ENCODE data around the gene CEP20.
A peak's percentile ranks its signal among the peaks of the same experiment; 100 is the strongest.
"Not testable (repeated sequence)": the region's sequence is repeated elsewhere in the genome, so short reads cannot be mapped to it uniquely, and the experiment has no call there.

The CEP20 gene

GRCh38 chr16:15888072-15888976 lies at the start of gene CEP20:
Gene CEP20, minus strand, starts transcription at chr16:15888603. Its CDS starts 18 bp downstream, at chr16:15888585.
- peak; percentile 100 for DNase-seq

DNA sequence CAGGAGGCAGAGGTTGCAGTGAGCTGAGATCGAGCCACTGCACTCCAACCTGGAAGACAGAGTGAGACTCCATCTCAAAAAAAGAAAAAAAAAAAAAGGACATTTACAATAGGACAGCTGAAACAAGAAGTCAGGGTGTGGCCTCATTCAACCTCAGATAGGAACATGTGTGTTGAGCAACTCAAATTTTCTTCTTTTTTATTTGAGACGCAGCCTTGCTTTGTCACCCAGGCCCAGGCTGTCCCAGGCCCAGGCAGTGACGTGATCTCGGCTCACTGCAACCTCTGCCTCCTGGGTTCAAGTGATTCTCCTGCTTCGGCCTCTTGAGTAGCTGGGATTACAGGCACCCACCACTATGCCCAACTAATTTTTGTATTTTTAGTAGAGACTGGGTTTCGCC lies 48.4 kb upstream of the CEP20 start:
- not testable (repeated sequence) for DNase-seq

GRCh38 chr16:15934991-15935390 lies 46.6 kb upstream of the CEP20 start:
- no peak for DNase-seq

- no peak for DNase-seq
Measured at GRCh38 chr16:15933781-15934180, 45.4 kb upstream of the CEP20 start.

DNA sequence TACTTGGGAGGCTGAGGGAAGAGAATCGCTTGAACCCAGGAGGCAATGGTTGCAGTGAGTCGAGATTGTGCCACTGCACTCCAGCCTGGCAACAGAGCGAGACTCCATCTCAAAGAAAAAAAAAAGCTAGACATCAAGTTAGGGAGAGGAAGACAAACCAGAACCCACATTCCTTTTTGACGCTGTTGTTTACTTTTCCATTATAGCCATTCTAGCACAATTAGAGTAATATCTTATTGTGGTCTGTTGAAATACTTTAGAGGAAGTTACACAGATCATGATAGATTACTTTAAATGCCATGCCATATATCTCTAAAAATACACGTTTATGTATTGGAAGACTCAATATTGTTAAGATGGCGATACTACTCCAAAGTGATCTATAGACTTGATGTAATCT lies 44.5 kb upstream of the CEP20 start:
- DNase-seq = no peak

GRCh38 chr16:15928261-15929104 lies 40.1 kb upstream of the CEP20 start:
- DNase-seq = no peak

DNA sequence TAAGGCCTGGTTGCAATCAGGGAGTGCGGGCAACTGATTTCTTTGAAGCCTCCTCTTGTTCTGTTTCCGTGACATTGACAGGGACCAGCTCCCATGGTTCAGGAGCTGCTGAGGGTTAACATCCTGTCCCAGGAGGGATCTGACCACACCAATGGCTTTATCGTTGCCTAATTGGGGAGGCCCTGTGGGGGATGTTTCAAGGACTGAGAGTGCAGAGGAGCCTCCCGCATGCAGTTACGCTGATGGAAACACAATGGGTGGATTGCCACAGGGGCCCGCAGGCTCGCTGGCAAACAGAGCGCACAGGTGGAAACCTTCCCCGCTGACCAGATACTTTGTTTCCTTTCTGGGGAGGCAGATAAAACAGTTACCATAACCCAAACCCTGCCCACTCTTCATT lies 37.2 kb upstream of the CEP20 start:
- DNase-seq = no peak

DNA sequence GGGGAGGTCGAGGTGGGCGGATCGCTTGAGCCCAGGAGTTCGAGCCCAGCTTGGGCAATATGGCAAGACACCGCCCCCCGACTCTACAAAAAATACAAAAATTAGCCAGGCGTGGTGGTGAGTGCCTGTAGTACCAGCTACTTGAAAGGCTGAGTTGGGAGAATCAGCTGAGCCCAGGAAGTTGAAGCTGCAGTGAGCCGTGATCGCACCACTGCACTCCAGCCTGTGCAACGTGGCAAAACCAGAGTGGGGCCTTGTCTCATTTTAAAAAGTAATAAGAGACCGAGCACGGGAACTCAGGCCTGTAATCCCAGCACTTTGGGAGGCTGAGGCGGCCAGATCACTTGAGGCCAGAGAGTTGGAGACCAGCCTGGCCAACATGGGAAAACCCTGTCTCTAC lies 36.6 kb upstream of the CEP20 start:
- DNase-seq = no peak

GRCh38 chr16:15919331-15919730 lies 30.9 kb upstream of the CEP20 start:
- no peak for DNase-seq

GRCh38 chr16:15918314-15918713 lies 29.9 kb upstream of the CEP20 start:
- not testable (repeated sequence) for DNase-seq

GRCh38 chr16:15916323-15916722 lies 27.9 kb upstream of the CEP20 start:
- DNase-seq = no peak

DNA sequence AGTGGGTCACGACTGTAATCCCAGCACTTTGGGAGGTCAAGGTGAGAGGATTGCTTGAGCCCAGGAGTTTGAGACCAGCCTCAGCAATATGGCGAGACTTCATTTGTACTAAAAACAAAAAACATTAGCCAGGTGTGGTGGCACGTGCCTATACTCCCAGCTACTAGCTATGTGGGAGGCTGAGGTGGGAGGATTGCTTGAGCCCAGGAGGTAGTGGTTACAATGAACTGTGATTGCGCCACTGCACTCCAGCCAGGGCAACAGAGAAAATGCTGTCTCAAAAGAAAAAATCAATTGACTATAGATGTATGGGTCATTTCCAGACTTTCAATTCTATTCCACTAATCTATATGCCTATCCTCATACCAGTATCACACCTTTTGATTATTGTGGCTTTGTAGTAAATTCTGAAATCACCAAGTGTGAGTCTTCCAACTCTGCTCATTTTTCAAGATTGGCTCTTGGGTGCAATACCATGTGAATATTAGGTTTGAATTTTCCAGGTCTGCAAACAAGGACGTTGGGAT lies 27.2 kb upstream of the CEP20 start:
- no peak for DNase-seq

DNA sequence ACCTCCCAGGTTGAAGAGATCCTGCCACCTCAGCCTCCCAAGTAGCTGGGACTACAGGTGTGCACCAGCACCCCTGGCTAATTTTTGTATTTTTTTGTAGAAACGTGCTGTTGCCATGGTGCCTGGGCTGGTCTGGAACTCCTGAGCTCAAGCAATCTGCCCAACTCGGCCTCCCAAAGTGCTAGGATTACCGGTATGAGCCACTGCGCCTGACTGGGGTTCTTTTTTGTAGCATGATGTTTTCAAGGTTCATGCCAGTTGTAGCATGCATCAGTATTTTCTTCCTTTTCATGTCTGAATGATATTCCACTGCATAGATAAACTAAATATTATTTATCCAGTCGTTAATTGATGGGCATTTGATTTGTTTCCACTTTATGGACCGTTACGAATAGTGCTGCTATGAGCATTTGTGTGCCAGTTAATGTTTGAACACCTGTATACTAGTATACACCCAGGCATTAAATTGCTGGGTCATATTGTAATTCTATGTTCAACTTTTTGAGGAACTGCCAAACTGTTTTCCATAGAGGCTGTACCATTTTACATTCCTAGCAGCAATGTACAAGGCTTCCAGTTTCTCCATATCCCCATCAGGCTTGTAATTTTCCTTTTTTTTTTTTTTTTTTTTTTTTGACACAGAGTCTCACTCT lies 24.8 kb upstream of the CEP20 start:
- DNase-seq = no peak

- no peak for DNase-seq
Measured at GRCh38 chr16:15911198-15911597, 22.8 kb upstream of the CEP20 start.

GRCh38 chr16:15907863-15908478 lies 19.6 kb upstream of the CEP20 start:
- peak; percentile 39 to 44 for DNase-seq

- no peak for DNase-seq
Measured at GRCh38 chr16:15906439-15906838, 18.0 kb upstream of the CEP20 start.

GRCh38 chr16:15903960-15904359 lies 15.6 kb upstream of the CEP20 start:
- no peak for DNase-seq

- no peak for DNase-seq
Measured at GRCh38 chr16:15900901-15901500, 12.6 kb upstream of the CEP20 start.

DNA sequence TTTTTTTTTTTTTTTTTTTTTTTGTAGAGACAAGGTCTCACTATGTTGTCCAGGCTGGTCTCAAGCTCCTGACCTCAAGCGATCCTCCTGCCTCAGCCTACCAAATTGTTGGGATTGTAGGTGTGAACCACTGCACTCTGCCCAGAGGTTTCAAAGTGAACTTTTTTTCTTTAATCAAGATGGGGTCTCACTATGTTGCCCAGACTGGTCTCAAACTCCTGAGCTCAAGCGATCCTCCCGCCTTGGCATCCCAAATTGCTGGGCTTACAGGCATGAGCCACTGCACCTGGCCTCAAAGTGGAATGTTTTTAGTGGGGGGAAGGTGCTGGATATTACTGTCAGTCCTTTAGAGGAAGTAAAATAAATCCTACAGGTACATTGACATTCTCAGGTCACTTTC lies 12.0 kb upstream of the CEP20 start:
- no peak for DNase-seq

DNA sequence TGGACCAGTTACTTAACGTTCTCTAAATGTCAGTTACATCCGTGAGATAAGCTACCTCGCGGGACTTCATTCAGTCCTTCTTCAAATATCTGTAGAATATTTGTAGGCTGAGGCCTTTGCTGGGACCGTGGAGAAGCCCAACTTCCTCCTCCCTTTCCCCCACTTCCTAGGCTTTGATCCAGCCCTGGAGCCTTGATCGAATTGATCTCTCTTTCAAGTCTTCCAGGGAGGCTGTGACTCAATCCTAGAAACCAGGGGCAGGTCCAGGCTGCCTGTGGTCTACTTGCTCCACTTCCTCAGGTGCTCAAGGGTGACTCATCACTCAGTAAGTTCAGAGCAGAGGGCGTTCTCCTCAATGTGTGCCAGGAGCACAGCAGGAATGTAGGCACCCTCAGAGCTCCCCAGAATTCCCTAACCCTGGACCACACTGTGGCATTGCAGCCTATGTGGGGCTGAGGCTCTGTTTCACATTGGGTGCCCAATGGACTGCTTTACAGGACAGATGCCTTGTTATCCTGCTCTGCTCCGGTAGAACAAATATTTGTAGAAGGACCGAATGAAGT lies 11.2 kb upstream of the CEP20 start:
- DNase-seq = peak; percentile 49 to 64

DNA sequence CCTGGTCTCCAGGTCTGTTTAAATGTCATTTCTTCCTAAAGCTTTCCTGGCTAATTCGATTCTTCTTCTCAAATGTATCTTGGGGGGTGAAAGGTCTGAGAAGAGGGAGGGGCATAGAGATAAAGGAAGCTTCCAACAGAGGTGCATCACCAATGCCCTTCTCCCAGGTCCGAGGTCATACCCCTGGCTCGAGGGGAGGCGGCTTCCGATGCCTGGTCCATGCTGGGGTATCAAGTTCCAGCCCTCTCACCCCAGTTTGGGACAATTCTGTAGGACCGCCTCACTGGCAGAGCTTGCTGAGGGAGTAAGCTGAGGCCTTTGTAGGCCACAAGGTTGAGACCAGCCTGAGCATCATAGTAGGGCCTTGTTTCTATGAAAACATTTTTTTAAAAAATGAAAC lies 10.3 kb upstream of the CEP20 start:
- no peak for DNase-seq

GRCh38 chr16:15897834-15898254 lies 9.4 kb upstream of the CEP20 start:
- peak; percentile 48 to 65 for DNase-seq

All from activated CD4-positive, alpha-beta T cell treated with anti-CD3 and anti-CD28 coated beads, Interleukin-2, amount 50 U/mL, for 48 hours (primary cell).